LHCN-M2 (cell line): ENCODE data around the gene SINHCAF. TPM values are rescaled to one million over a fixed set of nuclear protein-coding genes. Genes with fewer than 3 reads are reported as not detected.

Experiments used
- DNase-seq: peaks from one replicate; pipeline ENCODE4 v3.0.0-alpha.2; 2012; ENCODE audit warnings: low read depth
- total RNA-seq: library from RNA; depleted of rRNA; stranded (reverse); fragments of >200 nt; gene quantifications from 2 replicates; pipeline ENCODE4 v1.2.3, GENCODE V29; 2014

The SINHCAF gene
- total RNA-seq, 1 experiment from 2014 or later, result 18.4 TPM

DNA sequence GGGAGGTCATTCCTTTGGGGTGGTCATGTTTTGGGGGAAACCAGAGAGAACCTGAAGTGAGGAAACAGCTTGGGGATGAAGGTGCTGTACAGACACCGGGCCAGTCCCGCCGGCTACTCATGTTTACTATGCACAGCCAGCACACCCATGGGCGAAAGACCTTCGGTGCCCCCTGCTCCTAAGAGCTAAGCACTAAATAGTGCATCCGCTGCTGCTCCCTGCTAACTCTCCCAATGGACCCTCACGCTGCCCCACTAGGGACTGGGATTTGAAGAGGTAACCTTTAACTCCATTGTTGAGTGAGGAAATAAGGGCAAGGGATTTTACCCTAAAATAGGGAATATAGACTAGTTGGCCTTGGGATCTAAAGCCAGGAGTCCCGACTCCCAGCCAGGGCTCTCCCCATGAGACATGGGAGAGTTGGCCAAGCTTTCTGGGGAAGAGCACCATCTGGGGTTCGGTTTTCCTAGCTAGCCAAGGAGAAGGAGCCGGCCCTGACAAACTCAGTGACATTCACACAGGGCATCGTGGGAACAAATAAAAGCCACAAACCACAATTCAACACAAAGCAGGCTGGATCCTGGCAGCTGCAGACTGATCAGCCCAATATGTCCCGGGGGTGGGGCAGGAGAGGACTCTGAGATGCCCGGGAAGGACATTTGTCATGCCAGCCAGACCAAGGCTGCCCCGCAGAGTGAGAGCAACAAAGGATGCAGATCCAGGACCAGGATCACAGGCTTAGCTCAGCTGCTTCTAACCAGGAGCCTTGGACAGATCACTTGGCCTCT is 91.7 kb downstream of the SINHCAF start:
- peak; percentile 45 for DNase-seq

DNA sequence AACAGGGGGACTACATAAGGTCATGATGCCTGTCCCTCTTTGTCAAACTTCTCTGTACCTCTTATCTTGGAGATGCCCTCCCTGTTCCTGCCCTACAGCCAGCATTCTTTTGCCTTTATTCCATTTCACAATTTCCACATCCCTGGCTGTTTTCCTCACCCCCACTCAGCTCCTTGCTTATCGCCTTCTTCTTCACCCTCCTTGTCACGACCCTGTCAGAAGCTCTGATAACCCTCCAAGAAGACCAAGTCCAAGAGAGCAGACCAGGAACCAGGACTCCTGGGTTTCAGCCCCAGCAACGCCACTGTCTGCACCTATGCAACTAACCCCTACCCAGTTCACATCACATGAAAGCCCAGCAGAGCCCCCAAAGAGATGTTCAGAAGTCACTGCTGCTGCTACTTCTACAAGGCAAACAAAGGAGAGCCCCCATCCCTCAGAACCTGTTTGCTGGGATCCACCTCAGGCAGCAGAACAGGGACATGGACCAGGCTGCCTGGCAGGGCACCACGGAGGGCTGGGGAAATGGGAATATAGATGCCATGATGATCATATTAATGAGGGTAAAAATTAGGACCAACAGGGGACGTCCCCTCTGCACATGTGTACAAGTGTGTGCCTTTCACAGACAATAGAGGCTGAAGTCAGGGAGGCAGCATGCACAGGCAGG is 92.8 kb downstream of the SINHCAF start:
- no peak for DNase-seq

DNA sequence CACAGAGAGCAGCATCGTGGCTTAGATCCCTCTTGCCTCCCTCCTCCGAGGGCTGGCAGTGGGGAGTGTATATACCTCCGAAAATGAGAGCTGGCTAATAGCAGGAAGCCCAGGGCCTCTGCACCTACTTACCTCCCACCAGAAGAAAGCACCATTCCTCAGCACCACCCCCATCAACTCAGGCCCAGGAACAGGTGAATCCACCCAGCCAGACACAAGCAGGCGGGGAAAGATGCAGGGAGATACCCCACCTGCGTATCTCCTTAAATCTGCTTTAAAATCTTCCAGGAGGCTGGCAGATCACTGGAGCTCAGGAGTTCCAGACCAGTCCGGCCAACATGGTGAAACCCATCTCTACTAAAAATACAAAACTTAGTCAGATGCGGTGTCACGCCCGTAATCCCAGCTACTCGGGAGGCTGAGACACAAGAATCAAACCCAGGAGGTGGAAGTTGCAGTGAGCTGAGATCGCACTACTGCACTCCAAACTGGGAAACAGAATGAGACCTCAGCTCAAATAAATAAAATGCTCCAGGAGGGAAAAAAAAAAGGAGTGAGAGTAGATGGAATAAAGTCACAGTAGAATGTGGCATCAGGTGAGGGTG is 93.5 kb downstream of the SINHCAF start:
- DNase-seq, result no peak

- DNase-seq, result no peak
Measured at GRCh38 chr12:31231611-31232360, 94.2 kb downstream of the SINHCAF start.
